HFF-Myc (cell line): ENCODE measurements around the gene ERCC1.
A peak's percentile ranks its signal among the peaks of the same experiment; 100 is the strongest.

Experiments
- DNase-seq: peaks from one replicate; pipeline ENCODE4 v3.0.0-alpha.2; 2011; ENCODE audit warnings: low read depth; ENCODE audit errors: extremely low read depth
- H3K4me3 ChIP-seq: replicated peaks from 2 replicates; pipeline ENCODE4 v1.5.1; 2011; ENCODE audit warnings: low read depth, mild to moderate bottlenecking, control low read depth, low read length
- CTCF ChIP-seq: IDR thresholded peaks from 2 replicates; pipeline ENCODE4 v1.5.1; 2012; ENCODE audit warnings: mild to moderate bottlenecking, low read depth, low read length, control low read depth; ENCODE audit errors: missing control alignments

The ERCC1 gene

GRCh38 chr19:45376045-45376724, 47.5 kb downstream of the ERCC1 start:
- no peak for TF ChIP-seq CTCF
- no peak overlapping the region for H3K4me3 ChIP-seq
- DNase-seq = peak; percentile 64

- peak; percentile 98 for DNase-seq
- H3K4me3 ChIP-seq = peak within 1 kb of the TSS; percentile 86
- no peak for TF ChIP-seq CTCF
Measured at GRCh38 chr19:45370410-45371204, 53.1 kb downstream of the ERCC1 start, which contains the start of gene ERCC2. ERCC2 (minus strand) TSS chr19:45370573; CDS start chr19:45370540, 33 bp downstream.

DNA sequence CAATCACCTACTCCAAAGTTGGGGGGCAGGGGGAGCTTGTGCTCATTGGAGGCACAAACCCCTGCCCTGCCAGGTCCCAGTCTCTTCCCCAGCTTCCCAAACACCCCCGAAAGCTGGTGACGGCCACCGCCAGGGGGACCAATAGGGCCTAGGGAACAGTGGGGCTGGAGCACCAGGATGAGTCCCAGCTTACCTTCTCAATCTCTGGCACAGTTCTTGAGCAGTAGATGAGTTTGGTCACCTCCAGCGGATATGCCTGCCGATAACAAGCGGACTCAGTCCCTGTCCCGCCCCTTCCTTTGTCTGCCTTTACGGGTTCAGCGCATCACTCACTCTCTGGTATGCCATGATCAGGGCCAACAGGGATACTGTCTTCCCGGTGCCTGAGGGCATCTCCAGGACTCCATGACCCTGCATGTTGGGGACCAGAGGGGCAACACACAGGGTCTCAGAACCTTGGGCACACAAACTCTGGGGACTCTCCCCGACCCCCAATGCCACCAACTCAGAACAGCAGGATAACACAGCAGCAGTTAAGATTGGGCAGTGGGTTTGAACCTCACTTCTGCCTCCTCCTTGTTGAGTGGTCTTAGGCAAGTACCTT, 54.9 kb downstream of the ERCC1 start:
- no peak for DNase-seq
- peak overlapping the region; percentile 86 for H3K4me3 ChIP-seq
- TF ChIP-seq CTCF = no peak

- no peak for TF ChIP-seq CTCF
- H3K4me3 ChIP-seq = no peak overlapping the region
- DNase-seq = no peak
Measured at GRCh38 chr19:45368127-45368526, 55.6 kb downstream of the ERCC1 start.

DNA sequence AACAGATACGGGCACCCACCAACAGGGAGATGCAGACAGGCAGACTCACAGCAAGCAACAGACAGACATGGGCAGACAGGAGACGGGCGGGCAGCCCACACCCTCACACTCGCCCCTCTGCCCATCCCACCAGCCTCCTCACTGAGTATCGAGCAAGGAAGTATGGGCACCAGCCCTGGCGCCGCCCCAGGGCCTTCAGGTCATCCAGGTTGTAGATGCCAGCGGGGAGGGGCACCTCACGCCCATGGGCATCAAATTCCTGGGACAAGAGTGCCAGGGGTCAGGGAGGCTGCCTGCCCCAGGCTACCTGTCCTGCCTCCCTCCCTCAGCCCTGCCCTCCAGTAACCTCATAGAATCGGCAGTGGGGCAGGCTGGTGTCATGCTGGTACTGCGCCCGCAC, 59.0 kb downstream of the ERCC1 start:
- DNase-seq = no peak
- no peak overlapping the region for H3K4me3 ChIP-seq
- no peak for TF ChIP-seq CTCF

GRCh38 chr19:45363861-45364459, 59.8 kb downstream of the ERCC1 start:
- TF ChIP-seq CTCF = no peak
- no peak for DNase-seq
- H3K4me3 ChIP-seq = no peak overlapping the region
